Inferior parietal cortex (tissue), 1 donor: ENCODE data around the gene S100A3.

Experiments used
- DNase-seq: peaks from one replicate; pipeline ENCODE4 v3.0.0-alpha.2; 2016; ENCODE audit errors: extremely low spot score

S100A3 gene

GRCh38 chr1:153510984-153511410 is 38.1 kb downstream of the S100A3 start:
- peak; percentile 73 for DNase-seq

DNA sequence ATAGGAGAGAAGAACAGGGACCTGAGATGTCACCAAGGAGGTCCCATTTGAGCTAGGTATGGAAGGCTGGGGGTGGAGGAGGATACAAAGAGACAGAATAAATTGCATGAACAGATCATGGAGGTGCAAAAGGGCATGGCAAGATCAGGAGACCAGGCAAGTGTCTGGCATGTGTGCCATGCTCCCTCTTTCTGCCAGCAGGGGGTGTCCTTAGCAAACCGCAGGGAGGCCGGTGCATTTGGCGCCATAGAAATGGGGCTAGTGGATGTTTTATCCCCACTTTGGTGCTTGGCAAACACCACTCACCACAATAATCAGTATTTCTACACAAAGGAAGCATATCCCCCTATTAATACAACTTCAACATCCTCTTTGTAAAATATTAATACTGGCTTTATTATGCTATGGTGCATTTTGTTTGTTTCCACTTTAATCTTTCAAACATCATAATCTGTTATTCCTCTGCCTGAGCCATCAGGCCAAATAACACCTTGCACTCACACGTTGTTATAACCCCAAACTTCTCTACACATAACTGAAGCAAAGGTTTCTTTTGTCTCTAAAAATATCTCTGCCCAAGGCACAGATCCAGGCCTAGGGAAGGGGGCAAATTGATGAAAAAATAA is 39.2 kb downstream of the S100A3 start:
- DNase-seq: no peak

DNA sequence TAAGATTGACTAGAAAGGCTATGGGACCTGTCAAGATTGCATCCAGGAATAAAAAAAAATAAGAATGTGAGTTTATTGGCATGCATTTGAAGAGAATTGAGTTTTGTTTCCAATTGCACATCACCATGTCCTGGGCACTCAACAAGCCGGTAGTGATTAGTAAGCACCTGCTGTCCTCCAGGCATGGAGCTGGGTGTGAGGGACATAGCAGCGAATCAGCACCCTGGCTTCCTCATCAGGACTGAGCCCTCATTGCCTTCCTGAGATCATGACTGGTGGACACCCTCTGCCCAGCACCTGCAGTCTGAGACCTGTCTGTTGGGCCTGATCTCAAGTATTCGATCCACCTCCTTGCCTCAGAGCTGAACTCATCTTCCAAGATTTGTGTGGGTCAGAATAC is 40.0 kb downstream of the S100A3 start:
- DNase-seq: no peak

GRCh38 chr1:153507926-153508583 is 41.0 kb downstream of the S100A3 start:
- DNase-seq: no peak

DNA sequence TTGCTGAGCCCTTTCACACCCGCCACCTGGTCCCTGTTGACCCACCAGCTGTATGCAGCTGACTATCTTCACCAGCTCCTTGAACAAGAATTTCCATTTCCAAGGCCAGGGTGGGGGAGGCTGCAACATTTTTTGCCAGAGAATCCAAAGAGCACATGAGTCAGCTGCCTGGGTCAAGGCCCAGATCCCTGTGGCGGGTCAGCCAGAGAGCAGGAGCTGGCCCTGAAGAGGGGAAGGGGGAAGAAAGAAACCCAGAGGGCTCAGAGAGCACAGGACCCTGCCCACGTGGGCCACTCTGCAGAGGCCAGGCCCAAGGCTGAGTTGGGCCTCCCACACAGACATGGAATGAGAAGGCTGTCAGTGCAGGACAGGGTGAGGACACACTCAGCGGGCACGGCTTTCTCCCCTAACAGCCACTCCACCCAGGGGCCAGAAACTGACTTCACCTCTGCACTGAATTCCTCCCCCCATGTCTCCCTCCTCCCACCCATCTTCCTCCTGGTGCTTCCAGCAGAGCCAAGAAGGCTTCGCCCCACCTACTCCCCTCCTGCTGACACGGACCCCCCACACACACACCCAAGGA is 42.1 kb downstream of the S100A3 start:
- DNase-seq: no peak

DNA sequence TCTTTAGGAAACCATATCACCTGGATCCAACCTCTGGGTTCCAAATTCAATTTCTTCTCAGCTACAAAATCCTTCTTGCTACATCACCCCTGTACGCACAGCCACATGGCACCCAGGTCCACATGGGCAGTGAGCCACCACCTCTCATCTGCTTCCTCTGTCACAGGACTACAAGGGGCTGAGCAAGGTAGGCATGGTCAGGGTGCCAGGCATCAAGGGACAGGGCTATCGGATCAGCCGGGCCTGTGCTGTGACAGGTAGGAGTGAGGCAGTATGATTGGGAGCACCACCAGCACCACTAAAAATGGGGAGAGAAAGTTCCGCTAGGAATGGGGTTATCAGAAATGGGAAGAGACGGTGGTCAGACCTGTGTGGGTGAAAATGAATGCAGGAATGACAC is 42.7 kb downstream of the S100A3 start:
- DNase-seq: no peak

DNA sequence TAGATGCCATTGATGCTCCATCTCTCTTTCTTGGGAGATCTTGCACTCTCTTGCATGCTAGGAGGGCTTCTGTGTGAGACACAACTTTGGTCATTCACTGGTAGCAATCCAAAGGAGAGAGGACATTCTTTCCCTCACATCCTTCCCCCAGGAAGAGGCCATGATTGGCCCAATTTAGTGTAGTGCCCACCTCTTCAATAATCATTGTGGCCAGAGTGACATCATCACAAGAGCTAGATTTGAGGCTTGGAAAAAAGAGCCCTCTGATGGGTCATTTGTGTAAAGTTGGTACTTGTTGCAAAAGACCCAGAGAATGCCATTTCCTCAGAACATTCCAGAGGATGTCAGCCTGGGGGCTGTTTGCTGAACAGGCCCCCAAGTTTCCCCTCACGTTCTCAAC is 43.5 kb downstream of the S100A3 start:
- no peak for DNase-seq

DNA sequence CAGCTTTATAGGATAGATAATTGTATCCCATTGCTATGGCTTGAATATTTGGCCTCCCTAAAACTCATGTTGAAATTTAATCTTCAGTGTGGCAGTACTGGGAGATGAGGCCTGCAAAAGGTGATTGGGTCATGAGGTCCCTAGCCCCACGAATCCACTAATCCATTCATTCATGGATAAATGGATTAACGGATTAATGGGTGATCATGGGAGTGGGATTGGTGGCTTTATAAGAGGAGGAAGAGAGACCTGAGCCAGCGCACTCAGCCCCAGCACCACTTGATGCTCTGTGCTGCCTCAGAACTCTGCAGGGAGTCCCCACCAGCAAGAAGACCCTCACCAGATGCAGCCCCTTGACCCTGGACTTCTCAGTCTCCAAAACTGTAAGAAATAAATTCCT is 45.3 kb downstream of the S100A3 start:
- DNase-seq: no peak

DNA sequence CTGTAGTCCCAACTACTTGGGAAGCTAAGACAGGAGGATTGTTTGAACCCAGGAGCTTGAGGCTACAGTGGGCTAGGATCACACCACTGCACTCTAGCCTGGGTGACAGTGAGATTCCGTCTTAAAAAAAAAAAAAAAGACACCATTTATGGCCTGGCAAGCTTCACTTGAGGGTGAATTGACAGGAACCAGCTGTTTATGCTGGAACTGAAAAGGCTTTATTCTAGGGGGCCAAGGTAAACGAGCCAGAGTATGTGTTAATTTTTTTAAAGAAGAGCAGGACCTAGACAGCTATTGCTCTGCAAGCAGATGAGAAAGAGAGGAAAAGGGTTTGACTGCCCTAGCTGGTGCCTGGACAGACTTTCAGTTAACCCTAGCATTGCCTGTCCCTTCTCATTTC is 50.3 kb downstream of the S100A3 start:
- DNase-seq: no peak
